Fibroblast of lung (primary cell): ENCODE results near the gene SYNDIG1.

Experiments used
- EZH2 ChIP-seq: IDR thresholded peaks from 2 replicates; pipeline ENCODE4 v1.5.1; 2012; ENCODE audit warnings: low read length, control low read depth, mild to moderate bottlenecking; ENCODE audit errors: missing control alignments
- TF ChIP-seq, protein P1 (sequence below), 2 donors: IDR thresholded peaks in 1 of 2; conservative IDR thresholded peaks in 1 of 2; 1 replicate in 1 of 2; 2 replicates in 1 of 2; pipeline ENCODE4 v1.5.1; 2011 to 2012; ENCODE audit warnings: low read length in 2 of 2, control low read depth in 1 of 2, inconsistent platforms in 1 of 2, low read depth in 1 of 2, mild to moderate bottlenecking in 1 of 2

DNA sequence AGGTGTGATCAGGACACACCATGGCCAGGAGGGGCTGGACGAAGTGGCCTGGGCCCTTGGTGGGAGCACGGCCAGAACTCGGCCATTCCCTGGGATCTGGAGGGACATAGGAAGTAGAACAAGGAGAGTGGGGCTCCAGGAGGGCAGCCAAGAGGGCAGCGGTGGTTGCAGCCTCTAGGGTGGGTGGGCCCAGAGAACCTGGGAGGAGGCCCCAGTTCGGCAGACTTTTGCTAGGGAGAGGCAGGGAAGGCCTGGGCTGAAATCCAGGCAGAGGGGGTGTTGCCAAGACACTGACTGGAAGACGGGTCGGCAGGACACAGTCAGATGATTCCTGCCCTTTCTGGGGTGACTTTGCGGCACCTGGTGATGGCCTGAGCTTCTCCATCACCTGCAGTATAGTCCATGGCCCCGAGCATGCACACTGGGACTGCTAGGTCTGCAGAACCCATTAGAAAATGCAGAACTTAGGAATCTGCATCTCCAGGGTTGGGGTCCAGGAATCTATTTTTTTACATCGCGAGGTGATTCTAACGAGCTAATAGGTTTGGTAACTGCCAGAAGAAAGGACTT, 224.8 kb downstream of the SYNDIG1 start:
- TF ChIP-seq, protein P1, sequence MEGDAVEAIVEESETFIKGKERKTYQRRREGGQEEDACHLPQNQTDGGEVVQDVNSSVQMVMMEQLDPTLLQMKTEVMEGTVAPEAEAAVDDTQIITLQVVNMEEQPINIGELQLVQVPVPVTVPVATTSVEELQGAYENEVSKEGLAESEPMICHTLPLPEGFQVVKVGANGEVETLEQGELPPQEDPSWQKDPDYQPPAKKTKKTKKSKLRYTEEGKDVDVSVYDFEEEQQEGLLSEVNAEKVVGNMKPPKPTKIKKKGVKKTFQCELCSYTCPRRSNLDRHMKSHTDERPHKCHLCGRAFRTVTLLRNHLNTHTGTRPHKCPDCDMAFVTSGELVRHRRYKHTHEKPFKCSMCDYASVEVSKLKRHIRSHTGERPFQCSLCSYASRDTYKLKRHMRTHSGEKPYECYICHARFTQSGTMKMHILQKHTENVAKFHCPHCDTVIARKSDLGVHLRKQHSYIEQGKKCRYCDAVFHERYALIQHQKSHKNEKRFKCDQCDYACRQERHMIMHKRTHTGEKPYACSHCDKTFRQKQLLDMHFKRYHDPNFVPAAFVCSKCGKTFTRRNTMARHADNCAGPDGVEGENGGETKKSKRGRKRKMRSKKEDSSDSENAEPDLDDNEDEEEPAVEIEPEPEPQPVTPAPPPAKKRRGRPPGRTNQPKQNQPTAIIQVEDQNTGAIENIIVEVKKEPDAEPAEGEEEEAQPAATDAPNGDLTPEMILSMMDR (conservative IDR thresholded peaks at IDR 0.05 in 1 of 2, IDR thresholded peaks at IDR 0.05 in 1 of 2; ENCODE audit: low read depth in 1 of 2, low read length in 2 of 2): no peak
- no peak for TF ChIP-seq EZH2
